ENCODE data around the gene MED12. TPM values are rescaled to one million over a fixed set of nuclear protein-coding genes. Genes with fewer than 3 reads are reported as not detected.

MED12 gene
- total and polyA plus RNA-seq, 2 of the 8 experiments (the other 6 are each of a cell fraction or from before 2014, with no cell fraction given), result 19.4 to 48.9 TPM

DNA sequence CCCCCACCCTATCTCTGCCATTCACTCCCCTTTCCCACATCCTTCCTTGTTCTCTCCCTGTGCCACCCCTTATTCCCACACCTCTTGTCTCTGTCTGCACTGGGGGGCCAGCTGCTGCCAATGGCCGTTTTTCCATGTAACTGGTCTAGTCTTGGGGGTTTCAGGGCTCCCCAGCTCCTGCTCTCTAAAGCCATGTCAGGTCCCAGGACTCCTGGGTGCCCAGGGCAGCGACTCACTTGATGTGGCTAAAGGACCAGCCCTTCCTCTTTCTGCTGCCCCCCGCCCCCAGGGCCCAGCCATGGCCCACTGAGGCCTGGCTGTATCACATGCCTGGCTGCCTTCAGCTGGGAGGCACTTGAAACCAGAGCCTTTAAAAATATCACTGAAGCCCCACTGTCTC is 36.2 kb downstream of the MED12 start:
- Histone ChIP-seq H3K23ac (ENCODE audit: insufficient read length) (no peak overlapping the region), H2BK20ac (ENCODE audit: low read length) (no peak overlapping the region), H2BK12ac (ENCODE audit: low read depth, low read length) (no peak overlapping the region), H3K79me1 (ENCODE audit: low read depth, low read length) (no peaks in the 10 kb centered on the region), H4K8ac (ENCODE audit: extremely low read depth, insufficient read depth, low read length) (no peak overlapping the region), H3K4me1 (replicated peaks in 1 of 4; ENCODE audit: control insufficient read depth in 3 of 4, insufficient read depth in 4 of 4, low read length in 3 of 4) (no peaks in the 10 kb centered on the region), H3K23me2 (ENCODE audit: low read depth, low read length) (no peaks in the 10 kb centered on the region; the same call in 1 of the 2 replicates), H3K36me3 (ENCODE audit: control insufficient read depth in 2 of 4, insufficient read depth in 4 of 4, low read length in 3 of 4) (peaks cover 0 to 7% (median 2%) of the 10 kb centered on the region in 4 experiments; a peak in 4 of 8 replicates), H3K27me3 (replicated peaks in 1 of 4; ENCODE audit: control insufficient read depth in 3 of 4, extremely low read depth in 1 of 4, insufficient read depth in 3 of 4, low read length in 3 of 4) (no peaks in the 10 kb centered on the region), H2AFZ (ENCODE audit: low read length) (no peak overlapping the region), H3K18ac (ENCODE audit: extremely low read depth, low read length) (no peak overlapping the region), H3K27ac (ENCODE audit: low read depth, low read length) (no peak overlapping the region), H3K4ac (replicated peaks; ENCODE audit: insufficient read length, low read depth, low read length) (no peak overlapping the region), H2BK120ac (replicated peaks; ENCODE audit: low read depth, low read length) (no peak overlapping the region), H4K20me1 (replicated peaks in 1 of 2; ENCODE audit: control insufficient read depth in 1 of 2, insufficient read depth in 2 of 2, low read length in 2 of 2) (no peaks in the 10 kb centered on the region), H3K4me3 (ENCODE audit: extremely low read depth in 1 of 4, insufficient read depth in 2 of 4, low read depth in 3 of 4, low read length in 4 of 4) (no peak overlapping the region), H4K5ac (ENCODE audit: insufficient read length, low read depth, low read length) (no peak overlapping the region), H4K91ac (replicated peaks; ENCODE audit: insufficient read length, low read length) (no peak overlapping the region), H2BK5ac (ENCODE audit: low read depth, low read length) (no peak overlapping the region), H3K14ac (ENCODE audit: insufficient read length) (no peak overlapping the region), H3K79me2 (ENCODE audit: control insufficient read depth in 1 of 2, insufficient read depth in 2 of 2, low read length in 2 of 2) (no peaks in the 10 kb centered on the region), H2BK15ac (ENCODE audit: low read length) (no peak overlapping the region), H2AK5ac (ENCODE audit: low read depth, low read length) (no peak overlapping the region), H3K56ac (replicated peaks; ENCODE audit: insufficient read length, low read depth, low read length) (no peak overlapping the region), H3K9ac (replicated peaks in 1 of 4; ENCODE audit: extremely low read depth in 1 of 4, low read depth in 3 of 4, low read length in 3 of 4) (no peak overlapping the region), H3K9me3 (ENCODE audit: insufficient read depth in 2 of 2, low read depth in 1 of 2, low read length in 1 of 2) (no peaks in the 10 kb centered on the region), H3K4me2 (ENCODE audit: insufficient read depth in 1 of 2, low read depth in 2 of 2, low read length in 2 of 2) (no peak overlapping the region)
- DNase-seq (ENCODE audit: low read depth in 1 of 2, low spot score in 2 of 2), result no peak
- POLR2A ChIA-PET (ENCODE audit: partially characterized antibody), result no interaction called here
- CTCF ChIA-PET (ENCODE audit: partially characterized antibody), result no interaction called here
- 100% methylated on average over 1 of the region's 3 CpGs; no CpG with 5 or more reads in 1 of the 2 experiments for WGBS, 2 experiments (ENCODE audit: extremely low coverage in 1 of 2, insufficient coverage in 1 of 2, insufficient read length in 1 of 2, insufficient replicate concordance in 2 of 2, low coverage in 1 of 2, low lambda C conversion rate in 2 of 2, missing lambda C conversion rate in 1 of 2)
- no peak for FAIRE-seq
- TF ChIP-seq KDM5A (IDR thresholded peaks at IDR 0.05; ENCODE audit: low read length), result no peak
- no peak for TF ChIP-seq PHF8 (conservative IDR thresholded peaks at IDR 0.05; ENCODE audit: low read depth, low read length)
- no peak for TF ChIP-seq SRF (IDR thresholded peaks at IDR 0.05; ENCODE audit: low read depth, low read length)
- TF ChIP-seq BRCA1 (IDR thresholded peaks at IDR 0.05; ENCODE audit: low read depth, low read length), result no peak
- TF ChIP-seq GTF2F1 (IDR thresholded peaks at IDR 0.05; ENCODE audit: borderline replicate concordance, low read depth, low read length), result no peak
- TF ChIP-seq ATF3 (IDR thresholded peaks at IDR 0.05; ENCODE audit: insufficient read depth, low read depth, low read length), result no peak
- no peak for TF ChIP-seq GABPA (IDR thresholded peaks at IDR 0.05; ENCODE audit: borderline replicate concordance, insufficient read depth, low read length)
- TF ChIP-seq NANOG (IDR thresholded peaks at IDR 0.05; ENCODE audit: insufficient read depth, low read depth, low read length, poor library complexity, severe bottlenecking), result no peak
- TF ChIP-seq NRF1 (IDR thresholded peaks at IDR 0.05; ENCODE audit: low read depth, low read length), result no peak
- TF ChIP-seq BCL11A (IDR thresholded peaks at IDR 0.05; ENCODE audit: low read depth in 2 of 2, low read length in 2 of 2), result no peak
- no peak for TF ChIP-seq SIX5 (IDR thresholded peaks at IDR 0.05; ENCODE audit: low read depth, low read length)
- no peak for TF ChIP-seq SUZ12 (IDR thresholded peaks at IDR 0.05; ENCODE audit: low read length)
- no peak for TF ChIP-seq POLR2AphosphoS5 (IDR thresholded peaks at IDR 0.05; ENCODE audit: low read depth, low read length)
- no peak for TF ChIP-seq EP300 (IDR thresholded peaks at IDR 0.05; ENCODE audit: borderline replicate concordance in 1 of 2, low read depth in 2 of 2, low read length in 2 of 2)

All from H1 (cell line).